ENCODE results near the gene BRSK2.

GRCh38 chr11:1496091-1496760, 106.5 kb downstream of the BRSK2 start:
- TF ChIP-seq EZH2 (IDR thresholded peaks at IDR 0.05; ENCODE audit: insufficient read depth, low read length) (no peak), CTCF (IDR thresholded peaks at IDR 0.05; ENCODE audit: insufficient read depth, low read depth, low read length) (no peak)
